Endothelial cell (in vitro differentiated cells): ENCODE data around the gene ABLIM1. TPM values are rescaled to one million over a fixed set of nuclear protein-coding genes. Genes with fewer than 3 reads are reported as not detected.

ENCODE experiments used
- DNase-seq: peaks from one replicate; pipeline ENCODE4 v3.0.0; 2021; ENCODE audit warnings: low spot score
- H3K27ac Mint-ChIP-seq: one replicate; pipeline ENCODE4 v1.8.0; 2021; ENCODE audit warnings: mixed read lengths, inconsistent platforms; ENCODE audit not compliant: unreplicated experiment
- H3K27me3 Mint-ChIP-seq: one replicate; pipeline ENCODE4 v1.8.0; 2021; ENCODE audit warnings: mild to moderate bottlenecking, moderate library complexity, mixed read lengths, inconsistent platforms; ENCODE audit not compliant: unreplicated experiment
- H3K36me3 Mint-ChIP-seq: one replicate; pipeline ENCODE4 v1.8.0; 2021; ENCODE audit warnings: mild to moderate bottlenecking, low read depth, mixed read lengths, inconsistent platforms; ENCODE audit not compliant: unreplicated experiment
- H3K4me1 Mint-ChIP-seq: one replicate; pipeline ENCODE4 v1.8.0; 2021; ENCODE audit warnings: mild to moderate bottlenecking, mixed read lengths, inconsistent platforms; ENCODE audit not compliant: unreplicated experiment
- H3K4me3 Mint-ChIP-seq: one replicate; pipeline ENCODE4 v1.8.0; 2021; ENCODE audit warnings: mild to moderate bottlenecking, mixed read lengths, inconsistent platforms; ENCODE audit not compliant: unreplicated experiment
- H3K9me3 Mint-ChIP-seq: one replicate; pipeline ENCODE4 v1.8.0; 2021; ENCODE audit warnings: mixed read lengths, inconsistent platforms; ENCODE audit not compliant: unreplicated experiment
- total RNA-seq: library from RNA; stranded (reverse); fragmentation: NEBNext Ultra II Directional; extraction: Animal tissue kit (Norgen Biotek cat#: 25700); gene quantifications from one replicate; pipeline ENCODE4 v1.2.1, GENCODE V29; 2021; ENCODE audit not compliant: unreplicated experiment
- TF ChIP-seq, protein P1 (sequence below): fragments of 200-600 bp; sonication (generic); IDR thresholded peaks from one replicate; pipeline ENCODE4 v1.5.0; 2021; ENCODE audit warnings: antibody characterized with exemption; ENCODE audit not compliant: unreplicated experiment

The ABLIM1 gene
- total RNA-seq, 1 donor from 2014 or later, result 55.9 TPM

DNA sequence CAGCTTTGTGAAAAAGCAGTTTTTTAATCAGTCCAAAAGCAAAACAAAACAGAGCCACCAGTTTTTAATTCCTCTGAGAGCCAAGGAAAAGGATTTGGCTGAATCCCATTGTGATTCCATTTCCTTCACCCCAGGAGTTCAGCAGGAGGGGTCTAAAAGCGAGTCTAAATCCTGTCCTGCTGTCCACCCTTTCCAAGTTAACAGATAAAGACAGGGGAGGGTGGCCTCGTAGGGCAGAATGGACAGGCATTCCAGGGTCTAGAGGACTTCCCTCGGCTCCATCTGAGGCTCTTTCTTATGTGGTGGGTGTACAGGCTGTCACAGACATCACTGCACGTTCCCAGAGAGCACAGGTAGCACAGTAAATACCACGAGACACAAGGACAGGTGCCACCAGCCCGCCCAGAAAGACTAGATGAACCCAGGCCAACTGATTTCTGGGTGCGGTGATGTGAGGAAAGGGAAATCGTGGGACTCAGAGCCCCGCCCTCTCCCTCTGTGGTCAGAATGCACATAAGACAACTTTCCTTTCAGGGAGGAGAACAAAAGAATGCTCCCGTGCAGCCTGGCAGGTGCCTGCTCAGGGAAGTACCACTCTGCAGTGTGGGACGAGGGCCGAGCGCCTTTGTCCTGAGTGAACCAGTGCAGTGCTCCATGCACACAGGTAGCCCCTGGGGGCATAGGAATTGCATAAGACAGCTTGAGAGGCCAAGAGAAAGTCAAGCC lies 119.7 kb downstream of the ABLIM1 start:
- Mint-ChIP-seq H3K27me3 (peaks cover 8% of the 10 kb centered on the region), H3K27ac (no peak overlapping the region), H3K9me3 (no peaks in the 10 kb centered on the region), H3K4me3 (no peak overlapping the region), H3K4me1 (peaks cover 11% of the 10 kb centered on the region), H3K36me3 (peaks cover 9% of the 10 kb centered on the region)
- DNase-seq, result no peak
- TF ChIP-seq, protein P1, sequence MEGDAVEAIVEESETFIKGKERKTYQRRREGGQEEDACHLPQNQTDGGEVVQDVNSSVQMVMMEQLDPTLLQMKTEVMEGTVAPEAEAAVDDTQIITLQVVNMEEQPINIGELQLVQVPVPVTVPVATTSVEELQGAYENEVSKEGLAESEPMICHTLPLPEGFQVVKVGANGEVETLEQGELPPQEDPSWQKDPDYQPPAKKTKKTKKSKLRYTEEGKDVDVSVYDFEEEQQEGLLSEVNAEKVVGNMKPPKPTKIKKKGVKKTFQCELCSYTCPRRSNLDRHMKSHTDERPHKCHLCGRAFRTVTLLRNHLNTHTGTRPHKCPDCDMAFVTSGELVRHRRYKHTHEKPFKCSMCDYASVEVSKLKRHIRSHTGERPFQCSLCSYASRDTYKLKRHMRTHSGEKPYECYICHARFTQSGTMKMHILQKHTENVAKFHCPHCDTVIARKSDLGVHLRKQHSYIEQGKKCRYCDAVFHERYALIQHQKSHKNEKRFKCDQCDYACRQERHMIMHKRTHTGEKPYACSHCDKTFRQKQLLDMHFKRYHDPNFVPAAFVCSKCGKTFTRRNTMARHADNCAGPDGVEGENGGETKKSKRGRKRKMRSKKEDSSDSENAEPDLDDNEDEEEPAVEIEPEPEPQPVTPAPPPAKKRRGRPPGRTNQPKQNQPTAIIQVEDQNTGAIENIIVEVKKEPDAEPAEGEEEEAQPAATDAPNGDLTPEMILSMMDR, result no peak

DNA sequence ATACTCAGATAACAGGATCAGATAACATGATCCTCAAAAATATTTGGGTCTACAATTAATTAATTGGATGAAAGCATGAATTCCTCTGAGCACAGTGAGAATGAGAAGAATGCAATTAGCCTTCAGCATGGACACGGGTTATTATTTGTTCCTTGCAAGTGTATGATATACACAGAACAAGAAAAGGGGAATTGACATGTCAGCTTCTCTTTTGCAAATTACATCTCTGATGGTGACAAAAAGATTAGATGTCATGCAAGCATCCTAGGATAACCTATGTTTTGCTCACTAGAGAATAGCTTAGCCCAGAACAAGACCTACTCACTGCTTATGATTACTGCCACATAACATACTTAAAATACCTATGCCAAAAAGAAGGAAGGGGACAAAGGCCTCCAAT lies 120.3 kb downstream of the ABLIM1 start:
- Mint-ChIP-seq H3K4me1 (peaks cover 10% of the 10 kb centered on the region), H3K36me3 (peaks cover 10% of the 10 kb centered on the region), H3K27me3 (peaks cover 8% of the 10 kb centered on the region), H3K4me3 (no peak overlapping the region), H3K27ac (no peak overlapping the region), H3K9me3 (no peaks in the 10 kb centered on the region)
- TF ChIP-seq, protein P1, result no peak
- no peak for DNase-seq

DNA sequence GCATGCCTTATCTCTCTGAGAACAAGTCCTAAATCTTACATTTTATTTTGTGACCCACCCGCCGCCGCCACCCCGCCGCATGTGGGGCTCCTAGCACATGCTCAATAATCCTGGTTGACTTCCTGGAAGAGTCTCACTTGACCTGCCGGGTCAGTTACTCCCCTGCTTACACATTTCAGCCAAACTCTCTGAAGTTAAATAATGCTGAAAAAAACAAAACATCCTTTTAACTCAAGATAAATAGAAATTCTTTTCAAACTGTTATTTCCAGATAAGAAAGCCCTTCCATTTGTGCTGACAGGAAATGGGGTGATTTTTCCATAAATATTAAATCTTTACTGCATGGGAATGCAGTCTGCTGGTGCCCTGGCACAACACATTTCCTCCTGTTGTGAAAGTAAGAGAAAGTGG lies 123.5 kb downstream of the ABLIM1 start:
- Mint-ChIP-seq H3K4me1 (peaks cover 10% of the 10 kb centered on the region), H3K36me3 (peaks cover 3% of the 10 kb centered on the region), H3K27ac (no peak overlapping the region), H3K9me3 (no peaks in the 10 kb centered on the region), H3K4me3 (no peak overlapping the region), H3K27me3 (peaks cover 3% of the 10 kb centered on the region)
- TF ChIP-seq, protein P1, result no peak
- DNase-seq, result no peak

DNA sequence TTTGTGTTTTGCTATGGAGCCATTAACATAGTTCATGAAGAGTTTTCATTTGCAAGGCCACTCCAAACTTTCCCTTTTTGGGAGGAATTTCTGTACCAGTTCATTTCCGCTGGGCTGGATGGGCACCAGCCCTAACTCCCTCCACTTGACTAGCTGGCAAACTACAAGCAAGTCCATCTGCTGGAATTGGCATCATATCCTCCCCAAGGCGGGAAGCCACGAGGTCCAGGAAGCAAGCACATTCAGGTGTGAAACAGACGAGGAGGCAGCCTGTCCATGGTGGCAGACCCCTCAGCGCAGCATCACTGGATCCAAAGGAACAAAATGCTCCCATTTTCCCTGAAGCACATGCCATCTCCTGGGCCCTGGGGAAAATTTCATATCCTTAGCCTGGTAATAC lies 125.8 kb downstream of the ABLIM1 start:
- Mint-ChIP-seq H3K36me3 (peaks cover 3% of the 10 kb centered on the region), H3K4me3 (no peak overlapping the region), H3K9me3 (no peaks in the 10 kb centered on the region), H3K4me1 (no peaks in the 10 kb centered on the region), H3K27ac (no peak overlapping the region), H3K27me3 (peaks cover 3% of the 10 kb centered on the region)
- TF ChIP-seq, protein P1, result no peak
- DNase-seq, result no peak

DNA sequence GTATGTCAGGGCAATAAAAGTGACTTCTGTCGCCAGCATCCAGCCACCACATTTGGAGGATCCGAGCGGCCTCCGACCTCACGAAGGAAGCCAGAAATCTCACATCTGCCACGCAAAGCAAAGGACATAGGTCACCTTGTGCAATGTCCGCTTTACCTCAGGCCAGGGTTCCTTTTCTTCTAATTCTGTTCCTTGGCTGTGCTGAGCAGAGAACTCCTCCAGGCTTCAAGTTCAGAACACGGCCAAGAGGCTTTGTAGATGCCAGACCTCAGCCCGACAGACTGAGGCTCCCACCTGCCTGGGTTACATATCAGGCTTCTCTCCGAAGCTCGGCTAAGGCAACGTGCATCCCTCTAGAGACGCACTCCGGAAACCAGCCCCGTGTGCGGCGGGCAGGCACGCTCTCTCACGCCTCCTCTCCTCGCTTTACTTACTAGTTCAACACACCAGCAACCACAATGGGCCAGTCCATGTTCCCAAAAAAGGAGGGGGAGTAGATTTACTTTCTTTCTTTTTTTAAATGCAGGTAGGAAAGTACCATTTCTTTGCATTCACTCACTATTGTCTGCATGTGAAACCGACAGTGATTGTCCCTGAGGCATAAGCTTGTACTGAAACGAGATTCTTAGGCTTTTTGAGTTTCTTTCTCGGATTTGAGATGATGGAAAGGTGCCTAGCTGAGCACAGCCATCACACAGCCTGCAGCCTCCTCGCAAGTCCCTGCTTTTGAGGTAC lies 131.4 kb downstream of the ABLIM1 start:
- TF ChIP-seq, protein P1, result no peak
- peaks cover 31% of the 10 kb centered on the region for H3K4me1 Mint-ChIP-seq
- H3K27ac Mint-ChIP-seq, result peak overlapping the region; percentile 90
- H3K36me3 Mint-ChIP-seq, result no peaks in the 10 kb centered on the region
- H3K27me3 Mint-ChIP-seq, result peaks cover 2% of the 10 kb centered on the region
- H3K9me3 Mint-ChIP-seq, result no peaks in the 10 kb centered on the region
- peak overlapping the region; percentile 88 for H3K4me3 Mint-ChIP-seq
- peak; percentile 74 for DNase-seq
